SJCRH30 (cell line): Measurements from ENCODE around the gene LARP1B. TPM values are rescaled to one million over a fixed set of nuclear protein-coding genes. Genes with fewer than 3 reads are reported as not detected.
"Not testable (repeated sequence)": the region's sequence is repeated elsewhere in the genome, so short reads cannot be mapped to it uniquely, and the experiment has no call there.

ENCODE experiments used
- DNase-seq, 2 experiments: peaks; one replicate each; pipeline ENCODE4 v3.0.0-alpha.2; 2015 to 2020
- H3K27ac ChIP-seq: fragments of 250-450 bp; sonication (Bioruptor Pico); 2 replicates; pipeline ENCODE4 v1.5.1; 2020; ENCODE audit warnings: mild to moderate bottlenecking, moderate library complexity
- H3K27me3 ChIP-seq: fragments of 250-450 bp; sonication (Bioruptor Pico); 2 replicates; pipeline ENCODE4 v1.5.1; 2020; ENCODE audit warnings: mild to moderate bottlenecking, moderate library complexity
- H3K36me3 ChIP-seq: fragments of 250-450 bp; sonication (Bioruptor Pico); 2 replicates; pipeline ENCODE4 v1.5.1; 2020; ENCODE audit warnings: mild to moderate bottlenecking, moderate library complexity
- H3K4me1 ChIP-seq: fragments of 250-450 bp; sonication (Bioruptor Pico); 2 replicates; pipeline ENCODE4 v1.5.1; 2020; ENCODE audit warnings: mild to moderate bottlenecking, moderate library complexity
- H3K4me3 ChIP-seq: fragments of 250-450 bp; sonication (Bioruptor Pico); 2 replicates; pipeline ENCODE4 v1.5.1; 2020; ENCODE audit warnings: mild to moderate bottlenecking, moderate library complexity
- H3K9me3 ChIP-seq: fragments of 250-450 bp; sonication (Bioruptor Pico); replicated peaks from 2 replicates; pipeline ENCODE4 v1.5.1; 2020; ENCODE audit warnings: mild to moderate bottlenecking, moderate library complexity
- total RNA-seq: library from RNA; depleted of rRNA; stranded (reverse); fragments of >200 nt; shearing (Covaris generic); gene quantifications from 2 replicates; pipeline ENCODE4 v1.2.3, GENCODE V29; 2014

The LARP1B gene
- total RNA-seq, 1 experiment from 2014 or later, result 31.8 TPM

GRCh38 chr4:128228845-128229795 lies 168.0 kb downstream of the LARP1B start:
- H3K36me3 ChIP-seq, result no peaks in the 10 kb centered on the region
- H3K27ac ChIP-seq, result peak overlapping the region; percentile 32; the same call in 1 of the 2 replicates
- H3K9me3 ChIP-seq, result no peaks in the 10 kb centered on the region
- H3K4me1 ChIP-seq, result peaks cover 33% of the 10 kb centered on the region
- H3K4me3 ChIP-seq, result no peak overlapping the region
- peak in 1 of 2 experiments; percentile 45 for DNase-seq
- H3K27me3 ChIP-seq, result no peaks in the 10 kb centered on the region

GRCh38 chr4:128232719-128233118 lies 171.6 kb downstream of the LARP1B start:
- Histone ChIP-seq H3K4me3 (no peak overlapping the region), H3K4me1 (peaks cover 13% of the 10 kb centered on the region), H3K27ac (no peak overlapping the region), H3K9me3 (no peaks in the 10 kb centered on the region), H3K36me3 (no peaks in the 10 kb centered on the region), H3K27me3 (no peaks in the 10 kb centered on the region)
- DNase-seq, result no peak

- H3K4me1 ChIP-seq, result no peaks in the 10 kb centered on the region
- no peaks in the 10 kb centered on the region for H3K27me3 ChIP-seq
- DNase-seq, result no peak
- H3K4me3 ChIP-seq, result no peak overlapping the region
- H3K9me3 ChIP-seq, result no peaks in the 10 kb centered on the region
- no peaks in the 10 kb centered on the region for H3K36me3 ChIP-seq
- no peak overlapping the region for H3K27ac ChIP-seq
Observed at GRCh38 chr4:128234836-128235235, 173.7 kb downstream of the LARP1B start.

GRCh38 chr4:128241019-128241418 lies 179.9 kb downstream of the LARP1B start:
- DNase-seq, result no peak
- Histone ChIP-seq H3K4me1 (peaks cover 11% of the 10 kb centered on the region), H3K27me3 (no peaks in the 10 kb centered on the region), H3K36me3 (no peaks in the 10 kb centered on the region), H3K4me3 (no peak overlapping the region), H3K9me3 (no peaks in the 10 kb centered on the region), H3K27ac (peak overlapping the region; percentile 43)

GRCh38 chr4:128241425-128241913 lies 180.4 kb downstream of the LARP1B start:
- Histone ChIP-seq H3K4me3 (no peak overlapping the region), H3K9me3 (no peaks in the 10 kb centered on the region), H3K4me1 (peaks cover 11% of the 10 kb centered on the region), H3K27me3 (no peaks in the 10 kb centered on the region), H3K27ac (peak overlapping the region; percentile 43), H3K36me3 (no peaks in the 10 kb centered on the region)
- DNase-seq, result peak; percentile 71 to 76

GRCh38 chr4:128241981-128242380 lies 180.9 kb downstream of the LARP1B start:
- Histone ChIP-seq H3K4me3 (no peak overlapping the region), H3K27me3 (no peaks in the 10 kb centered on the region), H3K9me3 (no peaks in the 10 kb centered on the region), H3K27ac (peak overlapping the region; percentile 43; the same call in 1 of the 2 replicates), H3K36me3 (no peaks in the 10 kb centered on the region), H3K4me1 (peaks cover 11% of the 10 kb centered on the region)
- no peak for DNase-seq

GRCh38 chr4:128242601-128243000 lies 181.5 kb downstream of the LARP1B start:
- no peaks in the 10 kb centered on the region for H3K27me3 ChIP-seq
- DNase-seq, result no peak
- H3K27ac ChIP-seq, result no peak overlapping the region
- no peaks in the 10 kb centered on the region; the same call in 1 of the 2 replicates for H3K9me3 ChIP-seq
- no peaks in the 10 kb centered on the region for H3K36me3 ChIP-seq
- no peak overlapping the region for H3K4me3 ChIP-seq
- H3K4me1 ChIP-seq, result peaks cover 11% of the 10 kb centered on the region

- no peak for DNase-seq
- Histone ChIP-seq H3K9me3 (peaks cover 13% of the 10 kb centered on the region), H3K27me3 (no peaks in the 10 kb centered on the region), H3K36me3 (no peaks in the 10 kb centered on the region), H3K4me1 (peaks cover 11% of the 10 kb centered on the region), H3K4me3 (no peak overlapping the region), H3K27ac (no peak overlapping the region)
Observed at GRCh38 chr4:128244379-128244778, 183.3 kb downstream of the LARP1B start.

- H3K4me1 ChIP-seq, result peaks cover 11% of the 10 kb centered on the region
- not testable (repeated sequence) for DNase-seq
Observed at GRCh38 chr4:128245391-128245790, 184.3 kb downstream of the LARP1B start.

GRCh38 chr4:128247906-128248305 lies 186.8 kb downstream of the LARP1B start:
- H3K27me3 ChIP-seq, result no peaks in the 10 kb centered on the region
- no peak overlapping the region for H3K27ac ChIP-seq
- H3K9me3 ChIP-seq, result peaks cover 23% of the 10 kb centered on the region
- H3K36me3 ChIP-seq, result no peaks in the 10 kb centered on the region
- no peak for DNase-seq
- H3K4me1 ChIP-seq, result no peaks in the 10 kb centered on the region
- no peak overlapping the region for H3K4me3 ChIP-seq

More at GRCh38 chr4:128245391-128245790, 184.3 kb downstream of the LARP1B start:
- H3K9me3 ChIP-seq, result peaks cover 21% of the 10 kb centered on the region
- not testable (repeated sequence) for H3K27me3 ChIP-seq, H3K36me3 ChIP-seq, H3K4me3 ChIP-seq, H3K27ac ChIP-seq

- H3K27me3 ChIP-seq, result no peaks in the 10 kb centered on the region
- H3K9me3 ChIP-seq, result peaks cover 23% of the 10 kb centered on the region
- no peak overlapping the region for H3K4me3 ChIP-seq
- no peaks in the 10 kb centered on the region for H3K36me3 ChIP-seq
- DNase-seq, result peak in 1 of 2 experiments; percentile 27
- no peak overlapping the region for H3K27ac ChIP-seq
- H3K4me1 ChIP-seq, result no peaks in the 10 kb centered on the region
Observed at GRCh38 chr4:128249787-128250668, 188.9 kb downstream of the LARP1B start.

- no peaks in the 10 kb centered on the region for H3K27me3 ChIP-seq
- no peaks in the 10 kb centered on the region for H3K9me3 ChIP-seq
- H3K27ac ChIP-seq, result no peak overlapping the region
- H3K36me3 ChIP-seq, result no peaks in the 10 kb centered on the region
- no peak for DNase-seq
- H3K4me1 ChIP-seq, result no peaks in the 10 kb centered on the region
- H3K4me3 ChIP-seq, result no peak overlapping the region
Observed at GRCh38 chr4:128255906-128256305, 194.8 kb downstream of the LARP1B start.

- H3K36me3 ChIP-seq, result no peaks in the 10 kb centered on the region
- no peaks in the 10 kb centered on the region for H3K9me3 ChIP-seq
- no peak overlapping the region for H3K27ac ChIP-seq
- H3K4me1 ChIP-seq, result no peaks in the 10 kb centered on the region
- no peak overlapping the region for H3K4me3 ChIP-seq
- no peak for DNase-seq
- H3K27me3 ChIP-seq, result no peaks in the 10 kb centered on the region
Observed at GRCh38 chr4:128256539-128256938, 195.4 kb downstream of the LARP1B start.

- not testable (repeated sequence) for H3K9me3 ChIP-seq, H3K27me3 ChIP-seq, H3K36me3 ChIP-seq, H3K27ac ChIP-seq, DNase-seq, H3K4me1 ChIP-seq, H3K4me3 ChIP-seq
Observed at GRCh38 chr4:128258166-128258565, 197.1 kb downstream of the LARP1B start.

- DNase-seq, H3K27me3 ChIP-seq, H3K4me1 ChIP-seq, H3K27ac ChIP-seq, H3K4me3 ChIP-seq, H3K9me3 ChIP-seq, H3K36me3 ChIP-seq: not testable (repeated sequence)
Observed at GRCh38 chr4:128259889-128260288, 198.8 kb downstream of the LARP1B start.
